HAP-1 (cell line): ENCODE results near the gene FBXW7.

Source experiments
- DNase-seq, 2 experiments: peaks; one replicate each; pipeline ENCODE4 v3.0.0-alpha.2; 2016 to 2020; ENCODE audit warnings: low spot score in 2 of 2
- H3K27me3 ChIP-seq: fragments of 250-450 bp; sonication (Bioruptor Pico); 2 replicates; pipeline ENCODE4 v1.5.1; 2020; ENCODE audit warnings: low read depth, mild to moderate bottlenecking, moderate library complexity
- H3K36me3 ChIP-seq: fragments of 250-450 bp; sonication (Bioruptor Pico); replicated peaks from 2 replicates; pipeline ENCODE4 v1.5.1; 2020; ENCODE audit warnings: mild to moderate bottlenecking
- H3K4me1 ChIP-seq: fragments of 250-450 bp; sonication (Bioruptor Pico); 2 replicates; pipeline ENCODE4 v1.5.1; 2020; ENCODE audit warnings: mild to moderate bottlenecking
- H3K4me3 ChIP-seq: fragments of 250-450 bp; sonication (Bioruptor Pico); 2 replicates; pipeline ENCODE4 v1.5.1; 2020; ENCODE audit warnings: mild to moderate bottlenecking, moderate library complexity
- H3K9me3 ChIP-seq: fragments of 250-450 bp; sonication (Bioruptor Pico); 2 replicates; pipeline ENCODE4 v1.5.1; 2020; ENCODE audit warnings: mild to moderate bottlenecking, moderate library complexity
- in situ Hi-C: fragments of 300-500 bp; cut with MboI; formaldehyde crosslinking; loops from 3 replicates; pipeline ENCODE4 v1.14.3; 2020; ENCODE audit warnings: low sequenced_read_pairs, inconsistent platforms, mixed read lengths

The FBXW7 gene

GRCh38 chr4:152352215-152352614 is 183.7 kb downstream of the FBXW7 start:
- peaks cover 50% of the 10 kb centered on the region for H3K4me1 ChIP-seq
- no peaks in the 10 kb centered on the region for H3K36me3 ChIP-seq
- no peak for DNase-seq
- H3K9me3 ChIP-seq = no peaks in the 10 kb centered on the region
- in situ Hi-C loops = no loop called here
- H3K4me3 ChIP-seq = peak overlapping the region; percentile 34
- H3K27me3 ChIP-seq = no peaks in the 10 kb centered on the region

- no peaks in the 10 kb centered on the region for H3K9me3 ChIP-seq
- H3K36me3 ChIP-seq = no peaks in the 10 kb centered on the region
- DNase-seq = no peak
- peaks cover 52% of the 10 kb centered on the region for H3K4me1 ChIP-seq
- in situ Hi-C loops = no loop called here
- H3K27me3 ChIP-seq = no peaks in the 10 kb centered on the region
- H3K4me3 ChIP-seq = peak overlapping the region; percentile 34; the same call in 1 of the 2 replicates
These were observed 184.8 kb downstream of the FBXW7 start for GRCh38 chr4:152351080-152351479.

GRCh38 chr4:152348670-152349069 is 187.2 kb downstream of the FBXW7 start:
- H3K9me3 ChIP-seq = no peaks in the 10 kb centered on the region

GRCh38 chr4:152346979-152347378 is 188.9 kb downstream of the FBXW7 start:
- no peaks in the 10 kb centered on the region for H3K9me3 ChIP-seq
- no peak for DNase-seq
- peaks cover 49% of the 10 kb centered on the region for H3K4me1 ChIP-seq
- no peaks in the 10 kb centered on the region for H3K27me3 ChIP-seq
- H3K4me3 ChIP-seq = no peak overlapping the region
- H3K36me3 ChIP-seq = no peaks in the 10 kb centered on the region
- in situ Hi-C loops = no loop called here

More at GRCh38 chr4:152348670-152349069, 187.2 kb downstream of the FBXW7 start:
- DNase-seq = peak; percentile 35 to 69
- no peaks in the 10 kb centered on the region for H3K36me3 ChIP-seq
- peaks cover 58% of the 10 kb centered on the region for H3K4me1 ChIP-seq
- in situ Hi-C loops = no loop called here
- no peaks in the 10 kb centered on the region for H3K27me3 ChIP-seq
- no peak overlapping the region for H3K4me3 ChIP-seq

GRCh38 chr4:152346526-152346925 is 189.4 kb downstream of the FBXW7 start:
- no peaks in the 10 kb centered on the region for H3K36me3 ChIP-seq
- H3K4me3 ChIP-seq = no peak overlapping the region
- in situ Hi-C loops = no loop called here
- peaks cover 47% of the 10 kb centered on the region for H3K4me1 ChIP-seq
- no peaks in the 10 kb centered on the region for H3K27me3 ChIP-seq
- no peak for DNase-seq
- H3K9me3 ChIP-seq = no peaks in the 10 kb centered on the region

- in situ Hi-C loops = no loop called here
- peaks cover 24% of the 10 kb centered on the region for H3K4me1 ChIP-seq
- DNase-seq = no peak
- H3K9me3 ChIP-seq = no peaks in the 10 kb centered on the region
- no peaks in the 10 kb centered on the region for H3K36me3 ChIP-seq
- H3K27me3 ChIP-seq = no peaks in the 10 kb centered on the region
- H3K4me3 ChIP-seq = no peak overlapping the region
These were observed 191.9 kb downstream of the FBXW7 start for GRCh38 chr4:152344001-152344400.

GRCh38 chr4:152342293-152342692 is 193.6 kb downstream of the FBXW7 start:
- Histone ChIP-seq H3K27me3 (no peaks in the 10 kb centered on the region), H3K9me3 (no peaks in the 10 kb centered on the region), H3K36me3 (no peaks in the 10 kb centered on the region; the same call in 1 of the 2 replicates), H3K4me1 (peaks cover 13% of the 10 kb centered on the region), H3K4me3 (no peak overlapping the region)
- no peak for DNase-seq
- in situ Hi-C loops = no loop called here

- DNase-seq = no peak
- Histone ChIP-seq H3K9me3 (no peaks in the 10 kb centered on the region), H3K4me3 (no peak overlapping the region), H3K27me3 (no peaks in the 10 kb centered on the region), H3K36me3 (no peaks in the 10 kb centered on the region; the same call in 1 of the 2 replicates), H3K4me1 (peaks cover 10% of the 10 kb centered on the region)
- in situ Hi-C loops = no loop called here
These were observed 195.1 kb downstream of the FBXW7 start for GRCh38 chr4:152340818-152341217.

GRCh38 chr4:152339576-152339975 is 196.3 kb downstream of the FBXW7 start:
- no peaks in the 10 kb centered on the region; the same call in none of the 2 replicates for H3K36me3 ChIP-seq
- H3K27me3 ChIP-seq = no peaks in the 10 kb centered on the region
- no peak overlapping the region for H3K4me3 ChIP-seq
- no peak for DNase-seq
- no peaks in the 10 kb centered on the region for H3K9me3 ChIP-seq
- in situ Hi-C loops = no loop called here
- H3K4me1 ChIP-seq = peaks cover 4% of the 10 kb centered on the region

- Histone ChIP-seq H3K27me3 (no peaks in the 10 kb centered on the region), H3K36me3 (peaks cover 7% of the 10 kb centered on the region), H3K9me3 (no peaks in the 10 kb centered on the region), H3K4me3 (no peak overlapping the region), H3K4me1 (peaks cover 4% of the 10 kb centered on the region)
- DNase-seq = no peak
- in situ Hi-C loops = no loop called here
These were observed 201.0 kb downstream of the FBXW7 start for GRCh38 chr4:152334931-152335330.

GRCh38 chr4:152331042-152331441 is 204.8 kb downstream of the FBXW7 start:
- peaks cover 10% of the 10 kb centered on the region; the same call in 1 of the 2 replicates for H3K36me3 ChIP-seq
- no peak overlapping the region for H3K4me3 ChIP-seq
- H3K9me3 ChIP-seq = no peaks in the 10 kb centered on the region
- H3K27me3 ChIP-seq = no peaks in the 10 kb centered on the region
- H3K4me1 ChIP-seq = peaks cover 4% of the 10 kb centered on the region; the same call in 1 of the 2 replicates
- in situ Hi-C loops = no loop called here
- no peak for DNase-seq

- Histone ChIP-seq H3K4me3 (no peak overlapping the region), H3K27me3 (no peaks in the 10 kb centered on the region), H3K9me3 (no peaks in the 10 kb centered on the region), H3K36me3 (peaks cover 10% of the 10 kb centered on the region), H3K4me1 (peaks cover 4% of the 10 kb centered on the region; the same call in 1 of the 2 replicates)
- DNase-seq = peak in 1 of 2 experiments; percentile 23
- in situ Hi-C loops = no loop called here
These were observed 207.3 kb downstream of the FBXW7 start for GRCh38 chr4:152328582-152328981.

GRCh38 chr4:152327606-152328453 is 208.1 kb downstream of the FBXW7 start:
- Histone ChIP-seq H3K36me3 (peaks cover 10% of the 10 kb centered on the region), H3K4me1 (peaks cover 4% of the 10 kb centered on the region; the same call in 1 of the 2 replicates), H3K4me3 (no peak overlapping the region), H3K27me3 (no peaks in the 10 kb centered on the region), H3K9me3 (no peaks in the 10 kb centered on the region)
- DNase-seq = no peak
- in situ Hi-C loops = no loop called here

GRCh38 chr4:152325831-152326230 is 210.1 kb downstream of the FBXW7 start:
- Histone ChIP-seq H3K4me1 (peaks cover 4% of the 10 kb centered on the region; the same call in 1 of the 2 replicates), H3K4me3 (no peak overlapping the region), H3K27me3 (no peaks in the 10 kb centered on the region), H3K36me3 (peaks cover 3% of the 10 kb centered on the region), H3K9me3 (no peaks in the 10 kb centered on the region)
- DNase-seq = no peak
- in situ Hi-C loops = no loop called here
